GM18858 (cell line): ENCODE data around the gene CHST8.
"Not testable (repeated sequence)": the region's sequence is repeated elsewhere in the genome, so short reads cannot be mapped to it uniquely, and the experiment has no call there.

Experiments
- ATAC-seq: cut with Tn5 transposase; IDR thresholded peaks from one replicate; pipeline ENCODE4 v1.9.1; 2021; ENCODE audit not compliant: unreplicated experiment

CHST8 gene, protein sequence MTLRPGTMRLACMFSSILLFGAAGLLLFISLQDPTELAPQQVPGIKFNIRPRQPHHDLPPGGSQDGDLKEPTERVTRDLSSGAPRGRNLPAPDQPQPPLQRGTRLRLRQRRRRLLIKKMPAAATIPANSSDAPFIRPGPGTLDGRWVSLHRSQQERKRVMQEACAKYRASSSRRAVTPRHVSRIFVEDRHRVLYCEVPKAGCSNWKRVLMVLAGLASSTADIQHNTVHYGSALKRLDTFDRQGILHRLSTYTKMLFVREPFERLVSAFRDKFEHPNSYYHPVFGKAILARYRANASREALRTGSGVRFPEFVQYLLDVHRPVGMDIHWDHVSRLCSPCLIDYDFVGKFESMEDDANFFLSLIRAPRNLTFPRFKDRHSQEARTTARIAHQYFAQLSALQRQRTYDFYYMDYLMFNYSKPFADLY

DNA sequence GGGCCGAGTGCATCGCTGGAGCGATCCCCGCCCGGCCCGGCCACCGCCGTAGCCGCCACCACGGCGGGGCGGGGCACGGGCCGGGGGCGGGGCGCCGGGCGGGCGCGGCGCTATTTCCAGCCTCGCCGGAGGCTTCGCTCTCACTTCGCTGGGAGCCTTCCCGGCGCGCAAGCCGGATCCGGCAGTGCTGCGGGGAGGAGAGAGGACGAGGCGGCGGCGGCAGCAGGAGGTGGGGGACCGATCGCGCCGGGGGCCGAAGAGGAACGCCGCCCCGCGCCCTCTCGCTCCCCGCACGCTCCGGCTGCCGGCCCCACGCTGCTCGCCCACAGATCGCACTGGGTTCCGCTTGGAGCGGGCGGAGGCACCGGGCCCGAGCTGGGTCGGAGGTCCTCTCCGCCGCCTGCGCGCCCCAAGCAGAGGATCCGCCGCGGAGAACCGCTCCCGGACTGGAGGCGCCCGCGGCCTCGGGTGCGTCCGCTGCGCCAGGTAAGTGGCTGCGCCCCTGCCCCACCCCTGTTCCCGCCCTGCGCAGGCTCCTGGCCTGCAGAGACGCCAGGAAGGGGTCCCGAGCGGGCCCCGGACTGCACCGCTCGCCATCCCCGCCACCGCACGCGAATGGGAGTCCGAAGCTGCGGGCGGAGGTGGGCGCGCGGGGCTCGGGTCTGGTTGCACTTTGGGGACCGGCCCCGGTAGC, at the start of gene CHST8:
Gene CHST8, plus strand, starts transcription at position 143 of the 694 bp plus-strand sequence. CDS start 67,309 bp downstream, outside the sequence.
- ATAC-seq: no peak

DNA sequence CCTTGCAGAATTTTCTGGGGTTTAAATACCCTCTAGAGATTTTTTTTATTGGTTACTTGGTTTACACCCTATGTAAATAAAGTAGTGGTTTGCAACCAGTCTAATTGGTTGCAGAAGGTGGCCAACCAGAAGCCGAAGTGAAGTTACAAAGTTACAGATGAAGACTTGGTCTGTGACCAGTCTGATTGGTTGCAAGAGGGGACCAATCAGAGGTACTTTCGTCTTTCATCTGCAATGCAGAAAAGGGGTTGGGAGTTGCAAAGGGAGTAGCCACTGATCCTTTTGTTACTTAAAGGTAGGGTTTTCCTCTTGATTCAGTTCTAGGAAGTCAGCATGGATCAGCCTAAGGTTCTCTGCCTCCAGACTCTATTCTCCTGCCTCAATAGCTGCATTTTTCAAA, 48.8 kb upstream of the CHST8 start:
- ATAC-seq: no peak

DNA sequence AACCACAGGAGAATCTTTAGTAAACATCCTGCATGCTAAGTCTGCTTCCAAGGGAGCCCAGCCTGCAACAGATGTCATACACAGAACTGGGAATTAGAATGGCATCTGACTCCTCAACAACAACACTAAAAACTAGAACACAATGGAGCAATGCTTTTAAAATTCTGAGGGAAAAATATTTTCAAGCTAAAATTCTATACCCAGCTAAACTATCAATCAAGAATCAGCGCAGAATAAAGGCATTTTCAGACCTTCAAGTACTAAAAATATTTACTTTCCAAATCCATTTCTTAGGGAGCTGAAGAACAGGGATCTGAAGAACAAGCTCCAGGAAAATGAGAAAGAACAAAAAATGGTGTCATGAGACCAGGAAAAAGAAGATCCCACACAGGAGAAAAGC, 46.9 kb upstream of the CHST8 start:
- ATAC-seq: no peak

DNA sequence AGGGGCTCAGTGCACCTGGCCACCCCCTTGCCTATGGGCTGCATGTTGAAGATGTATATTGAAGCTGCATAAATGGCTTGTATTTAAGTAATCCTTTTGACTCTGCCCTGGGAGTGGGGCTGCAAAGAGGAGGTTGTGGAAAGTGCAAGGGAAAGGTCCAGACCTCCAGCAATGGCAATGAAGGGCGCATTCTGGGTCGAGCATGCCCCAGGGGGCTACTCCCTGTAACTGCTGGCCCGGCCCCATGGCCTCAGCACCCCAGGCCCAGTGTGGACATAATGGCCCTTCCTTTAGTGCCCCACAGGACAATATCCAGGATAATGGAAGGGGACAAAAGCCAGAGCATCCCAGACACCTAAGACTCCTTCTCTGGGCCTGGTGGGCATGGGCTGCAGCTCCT, 43.1 kb upstream of the CHST8 start:
- ATAC-seq: no peak

DNA sequence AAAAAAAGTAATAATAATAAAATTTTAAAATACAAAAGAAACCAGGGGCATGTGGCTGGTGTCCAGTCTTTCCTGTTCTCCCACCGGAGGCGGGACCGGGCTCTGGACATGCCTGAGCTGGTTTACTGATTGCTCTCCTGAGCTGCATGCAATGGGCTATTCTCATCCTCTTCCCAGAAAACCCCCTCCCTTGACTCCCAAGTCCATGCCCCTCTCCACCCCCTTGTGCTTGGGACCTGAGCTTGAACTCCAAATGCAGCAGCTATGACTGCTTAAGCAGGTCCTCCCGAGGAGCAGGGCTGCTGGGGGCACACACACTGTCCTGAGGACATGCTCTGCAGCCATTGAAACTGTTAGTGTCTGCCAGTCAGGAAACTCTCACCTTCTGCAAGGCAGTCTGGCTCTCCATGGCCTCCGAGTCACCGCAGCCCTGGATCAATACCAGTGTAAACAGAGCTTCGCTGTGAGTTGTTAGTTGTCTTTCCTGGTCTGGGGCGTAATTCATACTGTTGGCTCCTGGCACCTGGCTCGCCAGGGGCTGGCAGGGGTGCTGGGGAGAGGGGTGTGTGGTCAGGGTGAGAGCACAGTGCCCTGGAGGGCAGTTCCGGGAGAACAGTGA, 41.6 kb upstream of the CHST8 start:
- no peak for ATAC-seq

DNA sequence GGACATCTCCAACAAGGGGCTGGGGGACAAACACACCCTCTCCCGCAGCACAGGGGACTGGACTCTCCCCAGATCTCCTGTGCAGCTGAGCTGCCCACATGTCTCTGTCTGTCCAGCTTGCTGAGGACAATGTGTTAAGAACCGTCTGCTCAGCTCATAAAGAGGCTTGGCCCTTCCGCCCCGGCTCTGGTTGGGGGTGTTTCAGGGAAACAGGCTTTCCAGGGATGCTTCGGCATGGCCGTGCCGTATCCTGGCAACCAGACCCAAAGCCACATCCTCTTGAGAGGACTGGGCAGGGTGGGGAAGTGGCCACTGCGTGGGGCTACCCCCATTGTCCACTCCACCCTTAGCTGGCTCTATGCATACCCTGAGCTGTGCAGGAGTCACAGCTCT, 41.1 kb upstream of the CHST8 start:
- no peak for ATAC-seq

DNA sequence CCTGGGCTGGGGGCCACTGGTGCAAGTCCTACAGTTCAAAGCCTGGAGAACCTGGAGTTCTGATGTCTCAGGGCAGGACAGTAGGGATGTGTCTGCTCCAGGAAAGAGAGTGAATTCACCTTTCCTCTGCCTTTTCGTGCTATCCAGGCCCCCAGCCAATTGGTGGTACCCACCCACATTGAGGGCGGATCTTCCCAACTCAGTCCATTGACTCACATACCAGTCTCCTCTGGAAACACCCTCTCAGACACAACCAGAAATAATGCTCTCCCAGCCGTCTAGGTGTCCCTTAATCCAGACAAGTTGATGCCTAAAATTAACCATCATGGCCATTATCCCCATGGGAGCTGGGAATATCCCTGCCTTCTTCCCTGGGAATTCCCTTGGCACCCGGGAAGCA, 38.8 kb upstream of the CHST8 start:
- no peak for ATAC-seq

DNA sequence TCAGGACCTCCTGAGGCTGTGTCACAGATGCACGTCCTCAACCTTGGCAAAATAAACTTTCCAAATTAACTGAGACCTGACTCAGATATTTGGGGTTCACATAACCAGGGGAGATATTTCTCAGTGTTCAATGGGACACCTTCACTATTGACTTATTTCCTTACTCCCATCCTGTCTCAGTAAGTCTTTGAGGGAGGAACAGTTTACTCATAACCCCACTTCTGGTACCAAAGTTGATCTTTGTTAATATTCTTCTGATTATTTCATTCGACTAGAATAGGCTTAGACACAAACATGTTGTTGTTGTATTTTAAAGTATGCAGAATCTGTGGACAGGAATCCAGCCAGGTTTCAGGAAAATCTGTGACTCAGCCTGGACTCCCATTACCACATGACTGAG, 34.6 kb upstream of the CHST8 start:
- no peak for ATAC-seq

DNA sequence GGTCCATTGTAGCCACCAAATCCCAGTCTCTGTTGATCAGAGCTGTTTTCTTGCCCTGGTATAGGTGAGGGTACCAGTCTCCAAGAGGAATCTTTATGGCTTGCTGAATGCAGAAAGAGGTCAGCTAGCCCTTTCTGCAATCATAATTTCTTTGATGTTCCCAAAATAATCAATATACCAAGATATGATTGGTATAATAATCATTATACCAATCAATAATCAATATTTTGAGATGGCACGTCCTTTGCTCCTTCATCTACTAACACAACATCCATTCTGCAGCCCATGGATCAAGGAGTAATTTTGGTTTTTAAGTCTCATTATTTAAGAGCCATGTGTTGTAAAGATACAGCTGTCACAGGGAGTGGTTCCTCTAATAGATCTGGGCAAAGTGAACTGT, 31.5 kb upstream of the CHST8 start:
- ATAC-seq: no peak

DNA sequence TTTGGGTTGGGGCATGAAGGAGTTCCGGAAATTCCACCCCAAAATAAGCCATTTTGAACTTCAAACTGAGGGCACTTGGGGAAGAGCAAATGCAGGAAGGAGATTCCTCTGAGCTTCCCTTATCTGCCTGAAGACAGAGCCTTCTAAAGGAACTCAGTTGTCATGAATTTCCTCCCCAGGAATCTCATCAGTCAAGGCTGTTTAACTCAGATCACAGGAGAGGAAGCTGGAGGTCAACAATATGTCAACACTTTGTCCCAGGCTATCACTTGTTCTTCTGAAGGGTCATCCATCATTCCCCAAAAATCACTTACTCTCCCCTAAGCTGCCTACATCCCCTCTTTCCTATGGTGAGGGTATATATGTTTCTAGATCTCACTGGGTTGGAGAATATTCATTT, 26.0 kb upstream of the CHST8 start:
- no peak for ATAC-seq

DNA sequence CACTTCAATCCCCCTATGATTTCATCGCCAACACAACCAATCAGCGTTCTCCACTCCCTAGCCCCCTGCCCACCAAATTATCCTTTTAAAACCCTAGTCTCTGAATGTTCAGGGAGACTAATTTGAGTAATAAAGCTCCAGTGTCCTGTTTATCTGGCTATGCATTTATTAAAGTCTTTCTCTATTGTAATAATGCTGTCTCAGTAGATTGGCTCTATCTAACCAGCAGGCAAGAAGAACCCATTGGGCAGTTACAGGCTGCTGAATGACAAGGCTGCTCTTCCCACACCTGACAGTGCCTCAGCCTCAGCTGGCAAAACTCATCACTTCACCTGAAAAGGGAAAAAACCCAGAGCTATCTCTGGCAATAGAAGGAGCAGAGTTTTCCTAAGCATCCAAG, 20.2 kb upstream of the CHST8 start:
- ATAC-seq: no peak

DNA sequence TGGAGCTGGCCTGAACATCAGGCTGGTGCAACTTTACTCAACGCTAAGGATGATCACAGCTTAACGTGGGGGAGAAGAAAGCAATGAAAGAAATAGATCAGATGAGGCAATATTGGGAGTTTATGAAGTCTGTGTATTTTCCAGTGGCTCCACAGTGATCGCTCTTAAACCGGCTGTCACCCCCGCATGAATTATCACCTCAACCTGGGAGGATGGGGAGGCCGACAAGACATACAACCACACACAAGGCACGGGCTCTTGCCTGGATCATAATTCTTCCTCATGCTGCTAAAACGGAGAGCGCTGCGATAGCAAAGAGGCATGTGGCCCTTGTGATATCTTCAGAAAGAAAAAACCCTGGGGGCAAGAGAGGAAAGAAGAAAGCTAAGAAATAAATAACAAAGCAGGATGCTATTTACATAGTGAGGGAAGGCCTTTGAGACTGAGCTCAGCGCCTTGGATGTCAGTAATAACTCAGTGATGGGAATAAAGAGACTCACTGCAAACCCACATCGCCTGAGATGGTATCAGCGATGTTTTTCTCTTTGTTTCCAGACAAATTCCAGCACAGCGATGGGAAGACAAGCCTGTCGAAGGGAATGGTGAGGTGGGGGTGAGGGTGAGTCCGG, 19.1 kb upstream of the CHST8 start:
- ATAC-seq: no peak

DNA sequence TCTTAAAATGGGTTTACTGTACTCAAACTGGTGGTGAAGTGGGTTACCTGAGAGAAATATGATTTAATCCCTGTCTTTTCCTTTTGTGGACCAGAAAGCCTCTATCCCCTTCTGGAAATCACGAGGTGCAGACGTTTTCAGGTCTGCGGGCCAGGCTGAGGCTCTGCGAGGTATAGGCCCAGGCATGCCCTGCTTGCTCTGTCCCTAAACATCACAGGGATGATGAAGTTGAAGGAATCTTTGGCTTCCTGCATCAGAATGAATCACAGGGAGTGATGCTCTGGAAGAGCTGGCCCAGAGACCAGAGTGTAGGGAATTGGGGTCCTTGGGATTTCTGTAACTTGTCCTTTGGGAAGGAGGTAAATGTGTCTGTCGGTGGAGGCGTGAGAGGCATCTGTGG, 18.4 kb upstream of the CHST8 start:
- ATAC-seq: no peak

DNA sequence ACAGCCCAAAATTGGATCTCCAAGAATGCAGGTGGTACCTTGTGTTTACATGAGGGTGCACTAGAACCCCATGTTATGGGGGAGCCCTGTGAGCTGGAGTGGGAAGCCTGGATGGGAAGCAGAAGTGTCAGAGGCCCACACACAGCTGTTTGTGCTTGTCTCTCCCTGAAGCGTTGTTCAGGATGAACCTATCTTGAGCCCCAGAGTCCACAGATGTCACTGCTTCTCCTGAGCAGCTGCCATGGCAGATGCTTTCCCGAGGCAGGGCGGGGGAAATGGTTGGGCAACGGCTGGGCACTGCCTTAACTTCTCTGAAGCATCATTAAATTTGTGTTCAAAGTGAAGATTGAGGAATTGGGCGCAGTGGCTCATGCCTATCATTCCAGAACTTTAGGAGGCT, 17.1 kb upstream of the CHST8 start:
- no peak for ATAC-seq

DNA sequence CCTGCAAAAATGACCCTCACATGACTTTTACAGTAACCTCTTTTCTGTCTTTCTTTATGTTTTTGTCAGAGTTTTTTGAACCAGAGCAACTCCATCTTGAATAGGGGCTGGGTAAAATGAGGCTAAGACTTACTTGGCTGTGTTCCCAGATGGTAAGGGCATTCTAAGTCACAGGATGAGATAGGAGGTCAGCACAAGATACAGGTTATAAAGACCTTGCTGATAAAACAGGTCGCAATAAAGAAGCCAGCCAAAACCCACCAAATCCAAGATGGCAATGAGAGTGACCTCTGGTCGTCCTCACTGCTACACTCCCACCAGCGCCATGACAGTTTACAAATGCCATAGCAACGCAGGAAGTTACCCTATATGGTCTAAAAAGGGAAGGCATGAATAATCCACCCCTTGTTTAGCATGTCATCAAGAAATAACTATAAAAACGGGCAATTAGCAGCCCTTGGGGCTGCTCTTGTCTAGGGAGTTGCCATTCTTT, 15.9 kb upstream of the CHST8 start:
- ATAC-seq: not testable (repeated sequence)

DNA sequence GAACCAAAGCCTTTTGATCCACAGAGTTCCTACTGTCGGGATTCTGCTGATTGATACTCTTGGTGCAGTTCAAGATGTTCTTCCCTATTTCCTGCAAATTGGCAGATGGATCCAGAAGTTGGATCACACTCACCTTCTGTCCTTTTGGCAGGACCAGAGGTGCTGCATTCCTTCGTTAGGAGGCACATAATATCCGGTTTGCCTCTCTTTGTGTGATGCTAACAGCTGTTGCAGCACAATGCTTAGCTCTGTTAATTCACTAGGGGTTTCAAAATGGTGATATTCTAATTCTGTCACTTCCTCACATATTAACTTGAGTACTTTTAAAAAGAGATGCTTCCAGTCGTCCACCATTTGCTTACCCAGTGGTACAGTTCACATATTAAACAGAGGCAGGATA, 15.2 kb upstream of the CHST8 start:
- ATAC-seq: no peak

DNA sequence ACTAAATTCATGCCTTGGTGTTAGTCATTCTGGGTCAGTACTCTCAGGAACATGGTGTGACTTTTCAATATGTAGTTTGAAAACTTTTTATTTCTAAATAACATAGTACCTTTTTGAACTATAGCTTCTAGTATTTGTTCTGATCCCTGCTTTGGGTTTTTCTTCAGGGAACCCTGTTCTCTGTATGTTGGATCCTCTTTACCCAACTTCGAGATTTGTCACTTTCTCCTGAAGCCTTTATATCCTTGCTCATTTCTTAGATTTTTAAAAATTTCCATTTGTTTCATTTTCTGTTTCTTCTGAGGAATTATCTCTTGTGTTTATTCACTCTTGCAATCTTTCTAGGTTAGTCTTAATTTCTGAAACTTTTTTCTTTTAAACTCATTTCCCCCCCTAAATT, 12.4 kb upstream of the CHST8 start:
- no peak for ATAC-seq

DNA sequence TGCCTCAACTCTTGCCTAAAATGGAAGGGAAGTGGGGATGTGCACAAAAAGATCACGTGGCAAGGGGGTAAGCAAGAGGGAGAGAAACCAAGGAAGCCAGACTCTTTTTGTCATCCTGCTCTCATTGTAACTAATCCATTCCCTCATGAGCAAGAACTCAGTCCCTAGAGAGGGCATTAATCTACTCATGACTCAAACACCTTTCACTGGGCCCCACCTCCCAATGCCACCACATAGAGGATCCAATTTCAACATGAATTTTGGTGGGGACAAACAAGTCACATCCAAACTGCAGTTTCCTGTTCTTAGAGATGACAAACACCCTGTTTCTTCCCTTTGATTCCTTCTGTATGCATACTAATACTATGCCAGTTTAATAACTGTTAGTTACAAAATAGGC, 11.2 kb upstream of the CHST8 start:
- no peak for ATAC-seq

DNA sequence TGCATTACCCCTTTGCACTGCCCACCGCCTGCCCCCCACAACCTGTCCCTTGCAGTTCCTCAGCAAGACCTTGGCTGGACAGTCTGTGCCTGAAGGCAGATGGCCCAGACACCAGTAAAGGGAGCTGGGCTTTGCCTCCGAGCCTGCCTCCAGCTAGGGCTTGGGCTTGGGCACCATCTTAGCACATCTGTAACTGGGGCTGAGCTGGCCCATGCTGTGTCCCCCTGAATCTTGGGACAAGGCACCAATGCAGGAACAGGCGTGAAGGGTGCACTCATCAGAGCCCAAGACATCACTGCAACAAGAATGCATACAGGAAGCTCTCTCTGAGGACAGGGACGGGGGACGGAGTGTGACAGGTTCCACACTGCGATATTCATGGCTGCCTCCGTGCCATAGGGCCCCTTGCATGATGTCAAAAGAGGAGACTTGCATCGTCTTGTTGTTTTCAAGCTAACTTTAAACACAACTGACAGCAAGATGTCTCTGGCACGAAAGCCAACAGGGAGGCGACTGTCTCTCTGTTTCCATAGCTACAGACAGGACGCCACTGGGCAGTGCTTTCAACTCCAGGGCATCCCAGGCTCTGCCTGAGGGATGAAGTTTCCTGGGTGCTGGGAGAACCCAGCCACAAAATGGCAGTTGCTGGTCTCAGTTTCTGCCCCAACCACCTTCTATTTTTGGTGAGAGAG, 8.7 kb upstream of the CHST8 start:
- ATAC-seq: no peak

DNA sequence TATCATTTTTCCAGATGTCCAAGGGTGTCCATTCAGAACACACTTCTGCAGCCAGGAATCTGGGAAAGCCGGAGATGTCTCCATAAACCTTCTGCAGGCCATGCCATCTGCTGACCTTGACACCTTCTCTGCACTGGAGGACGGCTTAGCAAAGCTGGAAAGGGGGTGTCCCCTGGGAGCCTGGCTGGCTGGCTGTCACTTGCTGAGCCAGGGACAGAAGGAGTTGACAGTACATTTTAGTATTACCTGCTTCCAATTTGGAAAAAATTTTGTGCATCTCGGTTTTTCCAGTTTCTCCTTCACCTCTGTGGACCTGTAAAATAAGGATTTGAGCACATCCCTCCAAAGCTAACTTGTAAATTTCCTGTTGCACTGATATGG, 8.1 kb upstream of the CHST8 start:
- no peak for ATAC-seq

DNA sequence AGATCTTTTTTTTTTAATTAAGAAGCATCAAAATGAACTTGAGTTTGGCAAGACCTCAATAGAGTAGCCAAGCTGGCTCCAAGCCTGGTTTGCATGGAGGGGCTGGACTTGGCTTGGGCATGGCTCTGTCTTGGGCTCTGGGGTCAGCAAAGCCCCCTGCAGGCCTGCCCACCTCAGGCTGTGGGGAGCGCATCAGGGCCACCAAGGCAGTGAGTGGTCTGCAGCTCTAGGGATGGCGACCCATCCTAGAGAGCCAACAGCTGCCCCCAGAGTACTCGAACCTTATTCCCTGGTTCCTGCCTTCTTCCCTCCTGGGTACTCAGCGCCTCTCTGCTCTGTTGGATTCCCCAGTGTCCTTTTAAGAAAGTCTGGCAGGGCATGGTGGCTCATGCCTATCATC, 5.4 kb upstream of the CHST8 start:
- no peak for ATAC-seq
